Ovary (tissue), 9 donors: ENCODE measurements around the gene RMND5A. TPM values are rescaled to one million over a fixed set of nuclear protein-coding genes. Genes with fewer than 3 reads are reported as not detected.

Experiments used
- DNase-seq, 5 donors: peaks; one replicate each; pipeline ENCODE4 v3.0.0-alpha.2; 2019 to 2020
- H3K27ac ChIP-seq, 2 donors: fragments of 200-600 bp; one replicate each; pipeline versions ENCODE4 v1.5.1 to v1.8.0; 2019 to 2022
- H3K27me3 ChIP-seq: fragments of 200-600 bp; one replicate; pipeline ENCODE4 v1.8.0; 2022
- H3K36me3 ChIP-seq: fragments of 200-600 bp; sonication (generic); one replicate; pipeline ENCODE4 v1.5.1; 2019
- H3K4me1 ChIP-seq: one replicate; pipeline ENCODE4 v1.8.1; 2013; ENCODE audit warnings: mild to moderate bottlenecking, moderate library complexity; ENCODE audit not compliant: insufficient read depth
- H3K4me3 ChIP-seq: fragments of 200-600 bp; sonication (generic); one replicate; pipeline ENCODE4 v1.5.1; 2017
- H3K9me3 ChIP-seq, 2 donors: fragments of 200-600 bp in 1 of 2; sonication (generic) in 1 of 2; one replicate each; pipeline versions ENCODE4 v1.5.1 to v1.8.1; 2013 to 2019; ENCODE audit warnings: mild to moderate bottlenecking in 1 of 2, moderate library complexity in 1 of 2
- CTCF ChIP-seq, 3 donors: fragments of 450-650 bp in 2 of 3; fragments of 200-600 bp in 1 of 3; IDR thresholded peaks; one replicate each; pipeline versions ENCODE4 v1.5.1 to v1.8.0; 2016 to 2022; ENCODE audit warnings: antibody characterized with exemption in 3 of 3, mild to moderate bottlenecking in 1 of 3
- EP300 ChIP-seq: sonication (generic); formaldehyde crosslinking; IDR thresholded peaks from one replicate; pipeline ENCODE4 v1.6.1; 2017; ENCODE audit warnings: antibody characterized with exemption
- POLR2A ChIP-seq: fragments of 450-650 bp; IDR thresholded peaks from one replicate; pipeline ENCODE4 v1.6.1; 2017; ENCODE audit warnings: antibody characterized with exemption, mild to moderate bottlenecking, moderate library complexity
- WGBS, 3 donors: extraction: QIAGEN DNeasy Blood & Tissue Kit in 1 of 3; methylation state at CpG; one replicate each; pipeline versions ENCODE4 v1.1.5 to v1.1.7; 2013 to 2017; 5-methylcytosine and 5-hydroxymethylcytosine counted together
- intact Hi-C, 4 donors: fragments of 100-400 bp; cut with DNase I; formaldehyde crosslinking; loops; one replicate each; pipeline versions ENCODE4 v1.11.0 to v1.15.1; 2022 to 2023
- polyA plus RNA-seq, 2 donors: library from polyadenylated mRNA; stranded (reverse); fragments of 200-250 nt in 1 of 2; fragments of 350-450 nt in 1 of 2; fragmentation: Illumina TruSeq in 1 of 2; extraction: RNeasy Lipid Tissue Mini Kit (QIAGEN cat#74804) in 1 of 2; gene quantifications; one replicate each; pipeline ENCODE4 v1.2.3, GENCODE V29; 2013 to 2014
- total RNA-seq, 7 donors: library from RNA; depleted of rRNA in 2 of 7; stranded (reverse); fragments of >200 nt in 2 of 7; fragmentation: NEBNext Ultra II Directional in 3 of 7; extraction: Animal tissue kit (Norgen Biotek cat#: 25700) in 3 of 7; gene quantifications; one replicate each; pipeline versions ENCODE4 v1.1.0 to v1.2.4, GENCODE V29; 2016 to 2023
- donor health status: DM: no; HTN: no; CAD: no; lungs with moderate emphysema.
- donor health status: DM: no; HTN: no; CAD: no.
- donor health status: Bipolar disorder and iron deficiency.
- donor health status: DM: yes; HTN: yes; CAD: no.
- donor health status: DM: no; HTN: no; CAD: no.
- donor health status: DM: yes; HTN: yes; CAD: no.

Gene RMND5A
- total and polyA plus RNA-seq, 9 donors = 11.2 to 31.1 (median 26.4) TPM

- Histone ChIP-seq H3K4me1 (no peaks in the 10 kb centered on the region), H3K36me3 (no peaks in the 10 kb centered on the region), H3K27ac (no peak overlapping the region), H3K4me3 (peak overlapping the region; percentile 39), H3K27me3 (no peaks in the 10 kb centered on the region), H3K9me3 (no peaks in the 10 kb centered on the region)
- 16 to 24% (median 20%) methylated on average over 36 of the region's 36 CpGs for WGBS, 3 donors
- peak; percentile 62 to 82 (median 74) for DNase-seq
- no peak for TF ChIP-seq POLR2A
- peak; percentile 50 to 70 (median 64) for TF ChIP-seq CTCF (IDR thresholded peaks at IDR 0.05)
- intact Hi-C loops = no loop called here
These were observed 88.4 kb downstream of the RMND5A start for GRCh38 chr2:86808315-86809161.

- intact Hi-C loops = no loop called here
- Histone ChIP-seq H3K4me3 (no peak overlapping the region), H3K4me1 (no peaks in the 10 kb centered on the region), H3K27ac (no peak overlapping the region), H3K27me3 (no peaks in the 10 kb centered on the region), H3K9me3 (no peaks in the 10 kb centered on the region), H3K36me3 (no peaks in the 10 kb centered on the region)
- WGBS, 3 donors = 39 to 42% (median 41%) methylated on average over 42 to 43 of the region's 43 CpGs
- no peak for TF ChIP-seq EP300
- no peak for TF ChIP-seq POLR2A
- no peak for TF ChIP-seq CTCF (IDR thresholded peaks at IDR 0.05)
- no peak for DNase-seq
These were observed 89.5 kb downstream of the RMND5A start for GRCh38 chr2:86809481-86810121.

DNA sequence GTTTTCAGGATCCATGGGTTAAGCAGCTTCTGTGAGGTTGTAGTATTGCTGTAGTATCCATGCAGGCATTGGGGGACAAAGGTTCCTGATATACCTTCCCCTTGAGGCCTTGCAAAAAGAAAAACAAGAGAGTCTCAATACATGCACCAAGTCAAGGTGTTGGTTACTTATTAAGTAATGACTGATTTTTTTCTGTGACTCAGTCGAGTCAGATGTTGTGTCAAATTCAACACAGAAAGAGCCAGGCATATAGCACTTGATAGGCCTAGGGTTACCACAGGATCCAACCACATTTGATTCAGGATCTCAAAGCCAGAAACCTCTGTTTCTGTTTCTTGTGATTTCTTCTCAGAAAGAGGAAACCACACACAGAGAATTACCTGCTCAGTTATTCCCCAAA is 95.5 kb downstream of the RMND5A start:
- Histone ChIP-seq H3K36me3 (no peaks in the 10 kb centered on the region), H3K9me3 (no peaks in the 10 kb centered on the region), H3K27me3 (no peaks in the 10 kb centered on the region), H3K4me1 (no peaks in the 10 kb centered on the region), H3K27ac (no peak overlapping the region), H3K4me3 (no peak overlapping the region)
- TF ChIP-seq CTCF (IDR thresholded peaks at IDR 0.05) = no peak
- no peak for TF ChIP-seq POLR2A
- no peak for TF ChIP-seq EP300
- intact Hi-C loops = no loop called here
- 77 to 93% (median 84%) methylated on average over 1 of the region's 1 CpG for WGBS, 3 donors
- DNase-seq = no peak

DNA sequence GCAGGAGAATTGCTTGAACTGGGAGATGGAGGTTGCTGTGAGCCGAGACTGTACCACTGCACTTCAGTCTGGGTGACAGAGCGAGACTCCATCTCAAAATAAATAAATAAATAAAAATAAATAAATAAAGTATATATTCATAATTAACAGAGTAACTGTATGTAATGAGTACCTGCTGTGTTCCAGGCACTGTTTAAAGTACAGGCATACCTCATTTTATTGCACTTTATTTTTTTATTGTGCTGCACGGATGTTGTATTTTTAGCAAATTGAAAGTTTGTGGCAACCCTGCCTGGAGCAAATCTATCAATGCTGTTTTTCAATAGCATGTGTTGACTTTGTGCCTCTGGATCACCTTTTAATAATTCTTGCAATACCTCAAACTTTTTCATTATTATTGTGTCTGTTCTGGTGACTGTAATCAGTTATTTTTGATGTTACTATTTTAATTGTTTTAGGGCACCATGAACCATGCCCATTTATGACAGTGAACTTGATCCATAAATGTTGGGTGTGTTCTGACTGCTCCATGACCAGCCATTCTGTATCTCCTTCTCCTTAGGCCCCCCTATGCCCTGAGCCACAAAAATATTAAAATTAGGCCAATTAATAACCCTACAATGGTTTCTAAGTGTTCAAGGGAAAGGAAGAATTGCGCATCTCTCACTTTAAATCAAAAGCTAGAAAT is 98.2 kb downstream of the RMND5A start:
- intact Hi-C loops = no loop called here
- Histone ChIP-seq H3K27me3 (no peaks in the 10 kb centered on the region), H3K4me3 (no peak overlapping the region), H3K36me3 (no peaks in the 10 kb centered on the region), H3K27ac (no peak overlapping the region), H3K9me3 (no peaks in the 10 kb centered on the region), H3K4me1 (no peaks in the 10 kb centered on the region)
- no peak for DNase-seq
- WGBS, 3 donors = 90 to 94% (median 93%) methylated on average over 4 of the region's 4 CpGs
- TF ChIP-seq CTCF (IDR thresholded peaks at IDR 0.05) = no peak
- no peak for TF ChIP-seq POLR2A
- no peak for TF ChIP-seq EP300
